SK-N-SH (cell line): ENCODE results near the gene DCX. TPM values are rescaled to one million over a fixed set of nuclear protein-coding genes. Genes with fewer than 3 reads are reported as not detected.

ENCODE experiments used
- CTCF ChIA-PET: fragments of 300-600, 350-600 bp; formaldehyde crosslinking; extraction: SDS; loops from one replicate; lab custom pipeline; 2021; lab: Yijun Ruan, JAX
- POLR2A ChIA-PET: fragments of 350-600 bp; sonication (Branson Sonifier 250); formaldehyde crosslinking; extraction: SDS; loops from one replicate; lab custom pipeline; 2020; ENCODE audit warnings: antibody characterized with exemption, inconsistent platforms; lab: Yijun Ruan, JAX
- DNase-seq: peaks from one replicate; pipeline ENCODE4 v3.0.0; 2012
- H2AFZ ChIP-seq: fragments of 200-600 bp; sonication (generic); 2 replicates; pipeline ENCODE4 v1.8.1; 2016; ENCODE audit warnings: antibody characterized with exemption, mild to moderate bottlenecking, low read depth
- H3F3A ChIP-seq: fragments of 200-600 bp; sonication (generic); replicated peaks from 2 replicates; pipeline ENCODE3; 2016; ENCODE audit warnings: antibody characterized with exemption, mild to moderate bottlenecking; ENCODE audit not compliant: insufficient read depth
- H3K27ac ChIP-seq, 2 experiments: fragments of 200-500 bp in 1 of 2; fragments of 200-600 bp in 1 of 2; sonication (Bioruptor generic) in 1 of 2; sonication (generic), shearing (Covaris generic) in 1 of 2; 2 replicates each; pipeline versions ENCODE4 v1.5.1 to v1.6.1; 2014 to 2016; ENCODE audit warnings: low read depth in 2 of 2, inconsistent platforms in 1 of 2, low read length in 1 of 2, mild to moderate bottlenecking in 1 of 2, mixed read lengths in 1 of 2
- H3K27me3 ChIP-seq: fragments of 200-600 bp; sonication (generic), shearing (Covaris generic); 2 replicates; pipeline ENCODE4 v1.6.1; 2016; ENCODE audit warnings: mixed run types; ENCODE audit not compliant: insufficient read depth
- H3K36me3 ChIP-seq, 2 experiments: fragments of 200-500 bp in 1 of 2; fragments of 200-600 bp in 1 of 2; sonication (Bioruptor generic) in 1 of 2; sonication (generic) in 1 of 2; replicated peaks in 1 of 2; 2 replicates each; pipeline versions ENCODE3 to v1.5.1; 2014 to 2016; ENCODE audit warnings: low read length in 1 of 2, mild to moderate bottlenecking in 1 of 2; ENCODE audit not compliant: insufficient read depth in 2 of 2, control insufficient read depth in 1 of 2
- H3K4me1 ChIP-seq, 2 experiments: fragments of 200-500 bp in 1 of 2; fragments of 200-600 bp in 1 of 2; sonication (Bioruptor generic) in 1 of 2; sonication (generic), shearing (Covaris generic) in 1 of 2; 2 replicates each; pipeline versions ENCODE4 v1.5.1 to v1.6.1; 2014 to 2016; ENCODE audit warnings: low read depth in 1 of 2, low read length in 1 of 2, mixed run types in 1 of 2; ENCODE audit not compliant: insufficient read depth in 2 of 2, control insufficient read depth in 1 of 2
- H3K4me2 ChIP-seq: fragments of 200-600 bp; sonication (generic), shearing (Covaris generic); 2 replicates; pipeline ENCODE4 v1.6.1; 2017; ENCODE audit warnings: mixed run types
- H3K4me3 ChIP-seq, 2 experiments: fragments of 200-500 bp in 1 of 2; fragments of 200-600 bp in 1 of 2; sonication (Bioruptor generic) in 1 of 2; sonication (generic), shearing (Covaris generic) in 1 of 2; 2 replicates each; pipeline versions ENCODE4 v1.5.1 to v1.8.1; 2014 to 2016; ENCODE audit warnings: low read depth in 2 of 2, inconsistent platforms in 1 of 2, low read length in 1 of 2, mild to moderate bottlenecking in 1 of 2, mixed read lengths in 1 of 2, moderate library complexity in 1 of 2
- H3K79me2 ChIP-seq: fragments of 200-600 bp; sonication (generic); 2 replicates; pipeline ENCODE4 v1.8.1; 2017; ENCODE audit warnings: mild to moderate bottlenecking; ENCODE audit not compliant: insufficient read depth
- H3K9ac ChIP-seq: fragments of 200-600 bp; sonication (generic); 2 replicates; pipeline ENCODE4 v1.6.1; 2017; ENCODE audit warnings: mixed run types
- H3K9me2 ChIP-seq: fragments of 200-600 bp; sonication (generic); 2 replicates; pipeline ENCODE4 v1.6.1; 2017; ENCODE audit warnings: mixed run types
- H3K9me3 ChIP-seq: fragments of 200-600 bp; sonication (generic); 2 replicates; pipeline ENCODE4 v1.6.1; 2017; ENCODE audit warnings: mixed run types, mild to moderate bottlenecking, moderate library complexity
- H4K20me1 ChIP-seq: fragments of 200-600 bp; sonication (generic); 2 replicates; pipeline ENCODE4 v1.6.1; 2017; ENCODE audit warnings: mild to moderate bottlenecking, mixed run types; ENCODE audit not compliant: insufficient read depth
- EP300 ChIP-seq, 2 experiments: IDR thresholded peaks; 2 replicates each; pipeline versions ENCODE4 v1.4.0 to v1.6.1; 2012; ENCODE audit warnings: borderline replicate concordance in 1 of 2, low read depth in 1 of 2, low read length in 1 of 2
- EZH2phosphoT487 ChIP-seq: fragments of 200-600 bp; sonication (generic); IDR thresholded peaks from 2 replicates; pipeline ENCODE4 v1.6.1; 2017; ENCODE audit warnings: low read depth, mixed run types, mild to moderate bottlenecking, antibody characterized with exemption, moderate library complexity, borderline replicate concordance
- FOSL2 ChIP-seq: IDR thresholded peaks from 2 replicates; pipeline ENCODE4 v1.4.0; 2012; ENCODE audit warnings: low read depth, mild to moderate bottlenecking, moderate library complexity, borderline replicate concordance
- FOXJ3 ChIP-seq: sonication (generic); formaldehyde crosslinking; IDR thresholded peaks from 2 replicates; pipeline ENCODE4 v1.5.1; 2020; ENCODE audit warnings: mild to moderate bottlenecking, missing genetic modification reagents
- GATA2 ChIP-seq: sonication (generic); formaldehyde crosslinking; IDR thresholded peaks from 2 replicates; pipeline ENCODE4 v1.5.0; 2020; ENCODE audit warnings: mild to moderate bottlenecking, missing genetic modification reagents
- MEF2A ChIP-seq: IDR thresholded peaks from 2 replicates; pipeline ENCODE4 v1.4.0; 2012; ENCODE audit warnings: low read depth, borderline replicate concordance
- NFIC ChIP-seq: IDR thresholded peaks from 2 replicates; pipeline ENCODE4 v1.4.0; 2012; ENCODE audit warnings: borderline replicate concordance
- RAD21 ChIP-seq: IDR thresholded peaks from 2 replicates; pipeline ENCODE4 v1.6.1; 2012; ENCODE audit warnings: mild to moderate bottlenecking, low read length
- RCOR1 ChIP-seq: fragments of 150-350 bp; IDR thresholded peaks from 2 replicates; pipeline ENCODE4 v1.6.1; 2017; ENCODE audit warnings: antibody characterized with exemption, low read length
- RFX5 ChIP-seq: IDR thresholded peaks from 2 replicates; pipeline ENCODE4 v1.6.1; 2012; ENCODE audit warnings: mild to moderate bottlenecking, improper control_type of control experiment, low read length
- RXRA ChIP-seq: IDR thresholded peaks from 2 replicates; pipeline ENCODE4 v1.4.0; 2012; ENCODE audit warnings: low read depth, mild to moderate bottlenecking, borderline replicate concordance
- SMC3 ChIP-seq: IDR thresholded peaks from 2 replicates; pipeline ENCODE4 v1.6.1; 2012; ENCODE audit warnings: low read depth, low read length, improper control_type of control experiment
- TAF1 ChIP-seq: IDR thresholded peaks from 2 replicates; pipeline ENCODE4 v1.6.1; 2012; ENCODE audit warnings: low read depth, mild to moderate bottlenecking, low read length, moderate library complexity, borderline replicate concordance
- TEAD4 ChIP-seq: IDR thresholded peaks from 2 replicates; pipeline ENCODE4 v1.4.0; 2012; ENCODE audit warnings: mild to moderate bottlenecking, borderline replicate concordance; ENCODE audit not compliant: insufficient read depth
- YY1 ChIP-seq: IDR thresholded peaks from 2 replicates; pipeline ENCODE4 v1.4.0; 2012; ENCODE audit warnings: low read depth, mild to moderate bottlenecking
- WGBS: methylation state at CpG from one replicate; pipeline ENCODE4 v1.1.6; 2017; ENCODE audit warnings: low lambda C conversion rate; 5-methylcytosine and 5-hydroxymethylcytosine counted together
- polyA plus RNA-seq, 3 experiments: library from polyadenylated mRNA; depleted of rRNA; stranded (reverse); fragments of >200 nt; gene quantifications; 2 replicates each; pipeline ENCODE4 v1.2.3, GENCODE V29; 2012
- TF ChIP-seq, protein P1 (sequence below): IDR thresholded peaks from 2 replicates; pipeline ENCODE4 v1.4.0; 2012; ENCODE audit warnings: low read depth, borderline replicate concordance
- TF ChIP-seq, protein P2 (sequence below): fragments of 150-350 bp; IDR thresholded peaks from 2 replicates; pipeline ENCODE4 v1.6.1; 2016; ENCODE audit warnings: mild to moderate bottlenecking, low read depth, low read length
- TF ChIP-seq, protein P3 (sequence below): IDR thresholded peaks from 2 replicates; pipeline ENCODE4 v1.4.0; 2012; ENCODE audit warnings: low read depth
- TF ChIP-seq, protein P4 (sequence below): fragments of 150-350 bp; IDR thresholded peaks from 2 replicates; pipeline ENCODE4 v1.6.1; 2017; ENCODE audit warnings: antibody characterized with exemption, low read length, low read depth, borderline replicate concordance

DCX gene
- polyA plus RNA-seq, 1 of the 3 experiments (the other 2 are of a cell fraction), result 0.26 TPM

DNA sequence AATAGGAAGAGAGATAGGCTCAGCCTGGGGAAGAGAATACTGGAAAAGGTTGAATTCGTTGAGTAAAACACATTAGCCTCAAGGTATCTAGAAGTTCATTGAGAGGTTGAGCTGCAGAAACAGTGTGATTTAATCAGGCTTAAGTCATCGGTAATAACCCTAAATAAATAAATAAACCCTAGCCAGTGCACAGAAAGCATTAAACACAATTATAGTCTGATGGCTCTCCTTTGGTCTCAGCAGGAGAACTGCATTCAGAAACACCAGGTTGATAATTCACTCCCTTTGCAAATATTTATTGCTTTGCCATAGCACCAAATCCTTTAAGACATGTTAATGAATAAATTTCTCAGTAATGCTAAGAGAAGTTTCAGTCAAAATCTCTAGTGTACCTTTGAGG is 9.6 kb downstream of the DCX start (continued):
- TF ChIP-seq GATA2 (CRISPR knock-in tag) (no peak), RAD21 (no peak)
- TF ChIP-seq, all 33 proteins: peak for 0

DNA sequence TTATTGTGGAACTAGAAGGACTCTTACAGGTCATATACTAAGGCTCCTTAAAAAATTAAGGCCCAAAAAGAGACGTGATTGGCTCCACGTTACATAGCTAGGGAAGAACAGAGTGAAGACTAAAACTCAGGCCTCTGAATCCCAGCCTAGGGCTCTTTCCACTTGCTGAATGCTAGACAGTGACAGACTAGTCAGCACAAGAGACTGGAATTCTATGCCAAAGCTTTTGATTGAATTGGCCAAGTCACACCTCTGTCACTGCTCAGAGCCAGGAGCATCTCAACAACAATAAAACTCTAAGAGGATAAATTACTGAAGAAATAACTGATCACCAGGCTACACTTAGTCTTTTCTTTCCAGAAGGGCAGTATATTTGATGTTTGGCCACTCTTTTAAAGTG is 16.8 kb downstream of the DCX start:
- POLR2A ChIA-PET, result no interaction called here
- no peaks in the 10 kb centered on the region for H4K20me1 ChIP-seq
- CTCF ChIA-PET, result interaction anchor here (1.8 kb wide), 1 partner anchor 11 kb away, joined by 7 read pairs; no protein-coding TSS in a partner anchor

More for the DNA sequence above, 16.8 kb downstream of the DCX start:
- no peak for TF ChIP-seq RXRA
- TF ChIP-seq FOXJ3 (CRISPR knock-in tag), result no peak
- TF ChIP-seq TEAD4, result no peak
- TF ChIP-seq EZH2phosphoT487, result no peak
- TF ChIP-seq RCOR1, result no peak
- no peak for TF ChIP-seq FOSL2
- TF ChIP-seq RAD21, result no peak
- TF ChIP-seq YY1, result no peak
- TF ChIP-seq MEF2A, result no peak
- no peak for TF ChIP-seq EP300 (IDR thresholded peaks at IDR 0.05; ENCODE audit: borderline replicate concordance in 1 of 2, low read depth in 1 of 2, low read length in 1 of 2)
- TF ChIP-seq, protein P1, sequence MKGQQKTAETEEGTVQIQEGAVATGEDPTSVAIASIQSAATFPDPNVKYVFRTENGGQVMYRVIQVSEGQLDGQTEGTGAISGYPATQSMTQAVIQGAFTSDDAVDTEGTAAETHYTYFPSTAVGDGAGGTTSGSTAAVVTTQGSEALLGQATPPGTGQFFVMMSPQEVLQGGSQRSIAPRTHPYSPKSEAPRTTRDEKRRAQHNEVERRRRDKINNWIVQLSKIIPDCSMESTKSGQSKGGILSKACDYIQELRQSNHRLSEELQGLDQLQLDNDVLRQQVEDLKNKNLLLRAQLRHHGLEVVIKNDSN, result no peak
- TF ChIP-seq SMC3, result no peak
- TF ChIP-seq, protein P2, sequence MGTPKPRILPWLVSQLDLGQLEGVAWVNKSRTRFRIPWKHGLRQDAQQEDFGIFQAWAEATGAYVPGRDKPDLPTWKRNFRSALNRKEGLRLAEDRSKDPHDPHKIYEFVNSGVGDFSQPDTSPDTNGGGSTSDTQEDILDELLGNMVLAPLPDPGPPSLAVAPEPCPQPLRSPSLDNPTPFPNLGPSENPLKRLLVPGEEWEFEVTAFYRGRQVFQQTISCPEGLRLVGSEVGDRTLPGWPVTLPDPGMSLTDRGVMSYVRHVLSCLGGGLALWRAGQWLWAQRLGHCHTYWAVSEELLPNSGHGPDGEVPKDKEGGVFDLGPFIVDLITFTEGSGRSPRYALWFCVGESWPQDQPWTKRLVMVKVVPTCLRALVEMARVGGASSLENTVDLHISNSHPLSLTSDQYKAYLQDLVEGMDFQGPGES, result no peak
- no peak for TF ChIP-seq RFX5
- TF ChIP-seq TAF1, result no peak
- TF ChIP-seq, protein P3, sequence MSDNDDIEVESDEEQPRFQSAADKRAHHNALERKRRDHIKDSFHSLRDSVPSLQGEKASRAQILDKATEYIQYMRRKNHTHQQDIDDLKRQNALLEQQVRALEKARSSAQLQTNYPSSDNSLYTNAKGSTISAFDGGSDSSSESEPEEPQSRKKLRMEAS, result no peak
- no peak for TF ChIP-seq NFIC
- TF ChIP-seq, protein P4, sequence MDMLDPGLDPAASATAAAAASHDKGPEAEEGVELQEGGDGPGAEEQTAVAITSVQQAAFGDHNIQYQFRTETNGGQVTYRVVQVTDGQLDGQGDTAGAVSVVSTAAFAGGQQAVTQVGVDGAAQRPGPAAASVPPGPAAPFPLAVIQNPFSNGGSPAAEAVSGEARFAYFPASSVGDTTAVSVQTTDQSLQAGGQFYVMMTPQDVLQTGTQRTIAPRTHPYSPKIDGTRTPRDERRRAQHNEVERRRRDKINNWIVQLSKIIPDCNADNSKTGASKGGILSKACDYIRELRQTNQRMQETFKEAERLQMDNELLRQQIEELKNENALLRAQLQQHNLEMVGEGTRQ, result no peak
- no peak for TF ChIP-seq GATA2 (CRISPR knock-in tag)
- no peaks in the 10 kb centered on the region for H3K27me3 ChIP-seq
- no peaks in the 10 kb centered on the region for H3K79me2 ChIP-seq
- no peak overlapping the region for H3K27ac ChIP-seq
- no peak overlapping the region for H3K4me2 ChIP-seq
- no peak overlapping the region for H3K9ac ChIP-seq
- no peaks in the 10 kb centered on the region for H3F3A ChIP-seq
- WGBS, result 19% methylated on average over 2 of the region's 2 CpGs
- H3K4me1 ChIP-seq, result no peaks in the 10 kb centered on the region
- H3K4me3 ChIP-seq, result no peak overlapping the region
- DNase-seq, result no peak
- H3K9me2 ChIP-seq, result no peaks in the 10 kb centered on the region
- no peaks in the 10 kb centered on the region for H3K9me3 ChIP-seq
- no peak overlapping the region for H2AFZ ChIP-seq
- no peaks in the 10 kb centered on the region for H3K36me3 ChIP-seq
